Testis (tissue), 2 donors: ENCODE results near the gene DDI2.

Source experiments
- CTCF ChIP-seq, 3 experiments: fragments of 450-650 bp in 2 of 3; fragments of 200-600 bp in 1 of 3; sonication (generic) in 1 of 3; IDR thresholded peaks; one replicate each; pipeline ENCODE4 v1.5.1; 2016 to 2019; ENCODE audit warnings: antibody characterized with exemption in 3 of 3, mild to moderate bottlenecking in 2 of 3, moderate library complexity in 1 of 3
- POLR2A ChIP-seq: fragments of 450-650 bp; IDR thresholded peaks from one replicate; pipeline ENCODE4 v1.6.1; 2017; ENCODE audit warnings: antibody characterized with exemption, mild to moderate bottlenecking, moderate library complexity

- TF ChIP-seq CTCF (IDR thresholded peaks at IDR 0.05) (no peak), POLR2A (no peak)
These were observed 42.5 kb upstream of the DDI2 start for GRCh38 chr1:15574741-15575140.
